HEK293 (cell line): Measurements from ENCODE around the gene BMF.

Experiments used
- REST ChIP-seq: fragments of 450-650 bp; formaldehyde crosslinking; IDR thresholded peaks from 2 replicates; pipeline ENCODE4 v1.5.1; 2016; ENCODE audit warnings: missing biosample characterization, missing genetic modification characterization
- ZNF132 ChIP-seq: fragments of 450-650 bp; formaldehyde crosslinking; IDR thresholded peaks from 2 replicates; pipeline ENCODE4 v1.5.1; 2017; ENCODE audit warnings: missing biosample characterization, missing genetic modification characterization, borderline replicate concordance
- ZNF292 ChIP-seq: fragments of 450-650 bp; formaldehyde crosslinking; IDR thresholded peaks from 2 replicates; pipeline ENCODE4 v1.5.1; 2016; ENCODE audit warnings: low read depth, missing biosample characterization, missing genetic modification characterization, borderline replicate concordance
- ZNF580 ChIP-seq: fragments of 450-650 bp; formaldehyde crosslinking; IDR thresholded peaks from 2 replicates; pipeline ENCODE4 v1.5.1; 2016; ENCODE audit warnings: missing biosample characterization, missing genetic modification characterization

DNA sequence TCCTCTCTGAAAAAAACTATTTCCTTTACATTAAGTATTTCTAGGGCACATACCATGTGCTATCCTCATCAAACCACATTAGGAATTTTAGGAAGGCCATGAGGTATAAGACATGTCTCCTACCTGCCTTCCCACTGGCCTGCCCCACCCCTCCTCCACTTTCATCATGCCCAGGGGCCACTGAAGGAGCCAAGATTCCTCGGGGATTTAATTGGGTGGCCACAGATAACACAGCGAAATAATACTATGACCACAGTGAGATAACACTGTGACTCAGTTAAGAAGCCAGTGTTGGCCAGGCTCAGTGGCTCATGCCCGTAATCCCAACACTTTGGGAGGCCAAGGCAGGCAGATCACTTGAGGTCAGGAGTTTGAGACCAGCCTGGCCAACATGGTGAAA lies 9.8 kb upstream of the BMF start:
- TF ChIP-seq ZNF132 (tag by site-specific recombination) (no peak), ZNF580 (no peak), ZNF292 (tag by site-specific recombination) (no peak), REST (tag by site-specific recombination) (no peak)
